Nephron progenitor cell (in vitro differentiated cells): ENCODE measurements around the gene KLHL29.

Experiments used
- DNase-seq: peaks from one replicate; pipeline ENCODE4 v3.0.0; 2021
- H3K27ac Mint-ChIP-seq: 2 replicates; pipeline ENCODE4 v1.8.0; 2021; ENCODE audit warnings: mild to moderate bottlenecking, moderate library complexity, mixed read lengths
- H3K27me3 Mint-ChIP-seq: 2 replicates; pipeline ENCODE4 v1.8.0; 2021; ENCODE audit warnings: mild to moderate bottlenecking, low read depth, mixed read lengths; ENCODE audit not compliant: poor library complexity
- H3K36me3 Mint-ChIP-seq: 2 replicates; pipeline ENCODE4 v1.8.0; 2021; ENCODE audit warnings: low read depth, mixed read lengths
- H3K4me1 Mint-ChIP-seq: 2 replicates; pipeline ENCODE4 v1.8.0; 2021; ENCODE audit warnings: mixed read lengths
- H3K4me3 Mint-ChIP-seq: 2 replicates; pipeline ENCODE4 v1.8.0; 2021; ENCODE audit warnings: mild to moderate bottlenecking, moderate library complexity, mixed read lengths
- H3K9me3 Mint-ChIP-seq: 2 replicates; pipeline ENCODE4 v1.8.0; 2021; ENCODE audit warnings: mild to moderate bottlenecking, moderate library complexity, mixed read lengths
- TF ChIP-seq, protein P1 (sequence below): fragments of 200-600 bp; sonication (generic); IDR thresholded peaks from 2 replicates; pipeline ENCODE4 v1.5.0; 2021; ENCODE audit warnings: antibody characterized with exemption

KLHL29 gene

DNA sequence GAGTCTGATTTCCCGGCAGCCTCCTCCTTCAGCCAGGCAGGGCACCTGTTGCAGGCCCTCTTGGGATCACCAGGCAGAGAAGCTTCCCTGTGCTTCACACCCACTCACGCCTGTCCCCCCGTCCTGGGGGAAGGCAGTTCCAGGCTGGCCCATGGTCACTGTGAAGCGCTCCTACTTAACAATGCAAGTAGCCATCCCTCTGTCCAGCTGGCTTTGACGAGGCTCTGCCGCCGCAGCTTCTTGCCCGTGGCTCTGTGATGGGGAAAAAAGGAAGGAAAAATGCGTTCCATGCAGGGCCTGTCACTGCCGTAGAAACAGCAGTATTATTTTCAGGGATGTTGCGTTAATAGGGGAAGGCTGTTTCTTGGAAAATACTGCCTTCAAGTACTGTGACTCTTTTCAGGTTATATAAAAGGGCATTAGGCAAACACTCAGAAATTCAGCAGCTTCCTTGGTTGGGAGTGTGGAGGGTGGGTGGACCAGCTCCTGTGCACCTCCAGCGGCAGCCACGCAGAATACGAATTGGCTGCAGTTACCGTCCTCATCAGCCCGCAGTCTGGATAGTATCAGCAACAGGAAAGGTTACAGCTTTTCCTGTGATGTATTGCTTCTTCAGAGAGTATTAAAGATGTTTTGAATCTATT, 232.3 kb downstream of the KLHL29 start:
- peak overlapping the region; percentile 42 for H3K4me3 Mint-ChIP-seq
- peaks cover 8% of the 10 kb centered on the region for H3K36me3 Mint-ChIP-seq
- H3K27me3 Mint-ChIP-seq, result no peaks in the 10 kb centered on the region
- peak overlapping the region; percentile 89 for H3K27ac Mint-ChIP-seq
- peaks cover 15% of the 10 kb centered on the region for H3K9me3 Mint-ChIP-seq
- TF ChIP-seq, protein P1, sequence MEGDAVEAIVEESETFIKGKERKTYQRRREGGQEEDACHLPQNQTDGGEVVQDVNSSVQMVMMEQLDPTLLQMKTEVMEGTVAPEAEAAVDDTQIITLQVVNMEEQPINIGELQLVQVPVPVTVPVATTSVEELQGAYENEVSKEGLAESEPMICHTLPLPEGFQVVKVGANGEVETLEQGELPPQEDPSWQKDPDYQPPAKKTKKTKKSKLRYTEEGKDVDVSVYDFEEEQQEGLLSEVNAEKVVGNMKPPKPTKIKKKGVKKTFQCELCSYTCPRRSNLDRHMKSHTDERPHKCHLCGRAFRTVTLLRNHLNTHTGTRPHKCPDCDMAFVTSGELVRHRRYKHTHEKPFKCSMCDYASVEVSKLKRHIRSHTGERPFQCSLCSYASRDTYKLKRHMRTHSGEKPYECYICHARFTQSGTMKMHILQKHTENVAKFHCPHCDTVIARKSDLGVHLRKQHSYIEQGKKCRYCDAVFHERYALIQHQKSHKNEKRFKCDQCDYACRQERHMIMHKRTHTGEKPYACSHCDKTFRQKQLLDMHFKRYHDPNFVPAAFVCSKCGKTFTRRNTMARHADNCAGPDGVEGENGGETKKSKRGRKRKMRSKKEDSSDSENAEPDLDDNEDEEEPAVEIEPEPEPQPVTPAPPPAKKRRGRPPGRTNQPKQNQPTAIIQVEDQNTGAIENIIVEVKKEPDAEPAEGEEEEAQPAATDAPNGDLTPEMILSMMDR, result no peak
- no peak for DNase-seq
- H3K4me1 Mint-ChIP-seq, result peaks cover 80% of the 10 kb centered on the region

DNA sequence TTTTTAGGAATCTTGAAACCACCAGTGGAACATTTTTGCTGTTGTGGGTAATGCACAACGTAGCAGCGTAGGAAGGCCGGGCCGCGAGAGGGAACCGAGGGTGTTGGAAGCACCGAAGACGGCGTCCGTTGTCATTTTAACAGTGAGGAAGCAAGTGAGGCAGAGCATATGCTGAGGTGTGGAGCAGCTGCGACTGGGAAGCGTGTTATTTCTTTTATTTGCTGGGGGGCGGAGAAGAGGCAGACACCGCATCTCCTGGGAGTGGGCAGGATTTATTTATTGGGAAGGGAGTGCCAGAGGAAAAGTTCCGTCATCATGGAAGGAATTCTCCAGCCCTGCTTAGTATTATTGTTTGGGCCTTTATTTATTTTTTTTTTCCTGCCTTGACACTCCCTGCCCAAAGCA, 232.8 kb downstream of the KLHL29 start:
- DNase-seq, result no peak
- TF ChIP-seq, protein P1, result no peak
- H3K4me1 Mint-ChIP-seq, result peaks cover 85% of the 10 kb centered on the region
- peak overlapping the region; percentile 42 for H3K4me3 Mint-ChIP-seq
- no peaks in the 10 kb centered on the region for H3K27me3 Mint-ChIP-seq
- peaks cover 4% of the 10 kb centered on the region for H3K36me3 Mint-ChIP-seq
- H3K27ac Mint-ChIP-seq, result peak overlapping the region; percentile 46
- peaks cover 10% of the 10 kb centered on the region for H3K9me3 Mint-ChIP-seq

DNA sequence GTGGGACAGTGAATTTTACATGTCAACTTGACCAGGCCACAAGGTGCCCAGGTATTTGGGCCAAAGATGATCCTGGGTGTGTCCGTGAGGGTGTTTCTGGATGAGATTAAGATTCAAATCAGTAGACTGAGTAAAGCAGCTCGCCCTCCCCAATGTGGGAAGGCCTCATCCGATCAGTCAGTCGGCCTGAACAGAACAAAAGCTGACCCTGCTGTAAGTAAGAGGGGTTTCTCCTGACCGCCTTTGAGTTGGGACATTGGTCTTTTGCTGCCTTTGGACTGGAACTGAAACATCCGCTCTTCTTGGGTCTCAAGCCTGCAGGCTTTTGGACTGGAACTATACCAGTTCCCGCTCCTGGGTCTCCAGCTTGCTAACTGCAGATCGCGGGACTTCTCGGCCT, 233.3 kb downstream of the KLHL29 start:
- TF ChIP-seq, protein P1, result no peak
- Mint-ChIP-seq H3K27me3 (no peaks in the 10 kb centered on the region), H3K4me3 (no peak overlapping the region), H3K9me3 (peaks cover 7% of the 10 kb centered on the region), H3K36me3 (no peaks in the 10 kb centered on the region), H3K27ac (peak overlapping the region; percentile 84), H3K4me1 (peaks cover 86% of the 10 kb centered on the region)
- no peak for DNase-seq

DNA sequence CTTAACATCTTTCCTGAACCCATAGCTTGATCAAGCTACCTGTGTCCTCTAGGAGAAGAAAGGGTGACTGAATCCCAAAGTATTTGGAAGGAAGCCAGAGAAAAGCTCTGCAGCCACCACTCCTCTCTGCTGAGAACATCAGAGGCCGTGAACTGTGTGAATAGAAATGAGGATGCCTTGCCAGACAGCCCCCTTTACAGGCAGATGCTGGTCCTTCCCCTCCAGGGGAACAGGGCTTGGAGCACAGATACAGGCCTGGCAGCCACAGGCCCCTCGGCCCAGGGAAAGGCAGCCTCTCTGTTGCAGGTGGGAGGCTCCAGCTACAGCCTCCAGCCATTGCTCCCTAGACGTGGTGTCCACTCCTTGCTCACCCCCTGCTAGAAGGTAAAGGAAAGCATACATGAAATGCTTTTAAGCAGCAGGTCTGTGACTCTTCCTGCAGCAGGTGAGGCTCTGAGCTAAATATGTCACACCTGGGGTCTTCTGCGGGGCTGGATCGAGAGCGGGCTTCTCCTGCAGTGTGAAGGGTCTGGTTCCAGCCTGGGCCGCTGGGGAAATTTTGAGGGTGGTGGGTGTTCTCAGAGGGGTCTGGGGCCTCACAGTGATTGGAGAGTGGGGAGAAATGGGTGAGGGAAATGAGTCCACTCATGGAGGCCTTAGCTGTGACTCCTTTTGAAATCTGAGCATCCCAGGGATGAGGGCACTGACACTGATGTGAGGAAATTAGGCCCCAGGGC, 234.0 kb downstream of the KLHL29 start:
- H3K27me3 Mint-ChIP-seq, result no peaks in the 10 kb centered on the region
- H3K27ac Mint-ChIP-seq, result no peak overlapping the region
- DNase-seq, result no peak
- H3K36me3 Mint-ChIP-seq, result no peaks in the 10 kb centered on the region
- TF ChIP-seq, protein P1, result no peak
- H3K4me3 Mint-ChIP-seq, result no peak overlapping the region
- H3K9me3 Mint-ChIP-seq, result peaks cover 10% of the 10 kb centered on the region
- H3K4me1 Mint-ChIP-seq, result peaks cover 89% of the 10 kb centered on the region

DNA sequence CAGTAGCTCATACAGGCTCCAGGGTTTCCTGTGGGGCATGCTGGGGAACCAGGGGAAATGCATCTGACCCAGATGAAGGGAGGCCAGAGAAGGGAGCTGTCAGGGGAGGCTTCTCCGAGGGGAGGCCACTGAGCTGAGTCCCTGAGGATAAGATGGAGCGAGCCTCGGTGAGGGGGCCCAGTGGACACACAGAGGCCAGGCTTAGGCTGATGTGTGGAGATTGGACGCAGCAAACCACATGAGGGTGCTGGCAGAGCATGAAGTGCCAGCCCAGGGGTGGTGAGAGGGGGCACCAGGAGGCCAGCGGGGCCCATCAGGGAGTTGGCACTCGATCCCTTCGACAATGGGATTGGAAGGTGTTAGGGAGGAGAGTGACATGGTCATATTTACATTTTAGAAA, 235.0 kb downstream of the KLHL29 start:
- TF ChIP-seq, protein P1, result no peak
- peaks cover 87% of the 10 kb centered on the region for H3K4me1 Mint-ChIP-seq
- DNase-seq, result no peak
- peaks cover 5% of the 10 kb centered on the region for H3K36me3 Mint-ChIP-seq
- H3K9me3 Mint-ChIP-seq, result peaks cover 14% of the 10 kb centered on the region
- no peaks in the 10 kb centered on the region for H3K27me3 Mint-ChIP-seq
- no peak overlapping the region for H3K4me3 Mint-ChIP-seq
- no peak overlapping the region for H3K27ac Mint-ChIP-seq
